ENCODE results near the gene IFT20. TPM values are rescaled to one million over a fixed set of nuclear protein-coding genes. Genes with fewer than 3 reads are reported as not detected.

The IFT20 gene
- total and polyA plus RNA-seq, 2 of the 13 experiments (the other 11 are each of a cell fraction or from before 2014, with no cell fraction given), result 28.0 to 37.8 TPM

DNA sequence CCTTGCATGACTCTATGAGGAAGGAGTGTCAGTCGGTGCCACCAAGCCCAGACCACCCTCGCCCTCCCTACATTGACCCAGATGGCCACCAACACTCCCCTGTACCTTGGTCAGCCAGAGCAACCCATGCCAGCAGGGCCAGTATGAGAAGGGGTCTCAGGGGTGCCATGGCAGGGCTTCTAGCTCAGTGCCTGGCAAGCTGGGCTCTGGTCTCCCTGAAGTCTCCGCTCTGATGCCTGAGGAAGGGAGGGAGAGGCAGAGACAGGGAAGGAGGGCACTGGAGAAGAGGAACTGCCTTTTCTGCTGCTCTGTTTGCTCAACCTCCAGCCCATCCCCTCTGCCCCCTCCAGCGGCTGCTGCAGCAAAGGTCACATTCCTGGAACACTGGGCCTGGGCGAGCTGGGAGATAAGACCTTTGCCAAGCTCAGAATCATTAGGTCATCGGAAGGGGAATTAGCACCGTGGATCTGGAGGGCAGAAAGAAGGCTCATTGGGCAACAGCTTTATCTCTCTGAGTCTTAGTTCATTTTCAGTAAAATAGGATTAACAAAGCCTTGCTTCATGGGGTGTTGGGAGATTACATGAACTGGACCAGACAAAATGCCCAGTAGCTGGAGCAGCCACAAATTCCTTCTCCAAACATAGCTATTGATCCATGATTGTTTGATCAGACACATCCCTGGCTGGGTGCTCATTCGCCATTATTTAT, 34.9 kb upstream of the IFT20 start, which contains the start of gene VTN (continued):
- TF ChIP-seq NKX3-1 (CRISPR knock-in tag; IDR thresholded peaks at IDR 0.05) (peak; percentile 70; the same call in 1 of the 2 replicates), HOXA5 (CRISPR knock-in tag; IDR thresholded peaks at IDR 0.05) (peak; percentile 77), SIN3A (IDR thresholded peaks at IDR 0.05; ENCODE audit: borderline replicate concordance, low read depth, low read length) (peak; percentile 83; the same call in 1 of the 2 replicates), CREB1 (IDR thresholded peaks at IDR 0.05) (no peak), CREB1 (CRISPR knock-in tag; IDR thresholded peaks at IDR 0.05) (peak; percentile 76), TARDBP (CRISPR knock-in tag; IDR thresholded peaks at IDR 0.05) (peak; percentile 86), KAT2B (IDR thresholded peaks at IDR 0.05; ENCODE audit: borderline replicate concordance, low read depth, low read length) (peak; percentile 59; the same call in 1 of the 2 replicates), HDAC6 (IDR thresholded peaks at IDR 0.05; ENCODE audit: low read depth, low read length) (no peak), ZNF180 (CRISPR knock-in tag; IDR thresholded peaks at IDR 0.05; ENCODE audit: borderline replicate concordance, low read depth) (no peak), ZNF333 (CRISPR knock-in tag; IDR thresholded peaks at IDR 0.05; ENCODE audit: borderline replicate concordance) (peak; percentile 90; the same call in 1 of the 2 replicates), ZNF883 (CRISPR knock-in tag; IDR thresholded peaks at IDR 0.05; ENCODE audit: not compliant biosample characterization) (peak; percentile 60), SOX6 (IDR thresholded peaks at IDR 0.05) (no peak), SOX6 (CRISPR knock-in tag; IDR thresholded peaks at IDR 0.05) (peak; percentile 96), DPF2 (CRISPR knock-in tag; IDR thresholded peaks at IDR 0.05; ENCODE audit: borderline replicate concordance, low read depth) (peak; percentile 94), ZFP37 (CRISPR knock-in tag; IDR thresholded peaks at IDR 0.05; ENCODE audit: borderline replicate concordance) (0 out of 2 replicates have a peak, but pooled peaks have one; percentile 29), HOXA3 (CRISPR knock-in tag; IDR thresholded peaks at IDR 0.05) (peak; percentile 95), GATAD2A (CRISPR knock-in tag; IDR thresholded peaks at IDR 0.05) (peak; percentile 98), RAD21 (CRISPR knock-in tag; IDR thresholded peaks at IDR 0.05) (peak; percentile 17; the same call in 1 of the 2 replicates), HDAC2 (CRISPR knock-in tag; IDR thresholded peaks at IDR 0.05) (peak; percentile 93), CAMTA2 (CRISPR knock-in tag; IDR thresholded peaks at IDR 0.05; ENCODE audit: borderline replicate concordance) (no peak), PTBP1 (IDR thresholded peaks at IDR 0.05; ENCODE audit: low read depth, low read length, poor library complexity, severe bottlenecking) (no peak), ZFY (CRISPR knock-in tag; IDR thresholded peaks at IDR 0.05) (peak; percentile 46; the same call in 1 of the 2 replicates), ZBTB7A (CRISPR knock-in tag; IDR thresholded peaks at IDR 0.05) (peak; percentile 64; the same call in 1 of the 2 replicates), ZFX (CRISPR knock-in tag; IDR thresholded peaks at IDR 0.05; ENCODE audit: low read depth) (peak; percentile 64)
- TF ChIP-seq, protein P1, sequence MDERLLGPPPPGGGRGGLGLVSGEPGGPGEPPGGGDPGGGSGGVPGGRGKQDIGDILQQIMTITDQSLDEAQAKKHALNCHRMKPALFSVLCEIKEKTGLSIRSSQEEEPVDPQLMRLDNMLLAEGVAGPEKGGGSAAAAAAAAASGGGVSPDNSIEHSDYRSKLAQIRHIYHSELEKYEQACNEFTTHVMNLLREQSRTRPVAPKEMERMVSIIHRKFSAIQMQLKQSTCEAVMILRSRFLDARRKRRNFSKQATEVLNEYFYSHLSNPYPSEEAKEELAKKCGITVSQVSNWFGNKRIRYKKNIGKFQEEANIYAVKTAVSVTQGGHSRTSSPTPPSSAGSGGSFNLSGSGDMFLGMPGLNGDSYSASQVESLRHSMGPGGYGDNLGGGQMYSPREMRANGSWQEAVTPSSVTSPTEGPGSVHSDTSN (CRISPR knock-in tag; IDR thresholded peaks at IDR 0.05), result no peak
- TF ChIP-seq, protein P2, sequence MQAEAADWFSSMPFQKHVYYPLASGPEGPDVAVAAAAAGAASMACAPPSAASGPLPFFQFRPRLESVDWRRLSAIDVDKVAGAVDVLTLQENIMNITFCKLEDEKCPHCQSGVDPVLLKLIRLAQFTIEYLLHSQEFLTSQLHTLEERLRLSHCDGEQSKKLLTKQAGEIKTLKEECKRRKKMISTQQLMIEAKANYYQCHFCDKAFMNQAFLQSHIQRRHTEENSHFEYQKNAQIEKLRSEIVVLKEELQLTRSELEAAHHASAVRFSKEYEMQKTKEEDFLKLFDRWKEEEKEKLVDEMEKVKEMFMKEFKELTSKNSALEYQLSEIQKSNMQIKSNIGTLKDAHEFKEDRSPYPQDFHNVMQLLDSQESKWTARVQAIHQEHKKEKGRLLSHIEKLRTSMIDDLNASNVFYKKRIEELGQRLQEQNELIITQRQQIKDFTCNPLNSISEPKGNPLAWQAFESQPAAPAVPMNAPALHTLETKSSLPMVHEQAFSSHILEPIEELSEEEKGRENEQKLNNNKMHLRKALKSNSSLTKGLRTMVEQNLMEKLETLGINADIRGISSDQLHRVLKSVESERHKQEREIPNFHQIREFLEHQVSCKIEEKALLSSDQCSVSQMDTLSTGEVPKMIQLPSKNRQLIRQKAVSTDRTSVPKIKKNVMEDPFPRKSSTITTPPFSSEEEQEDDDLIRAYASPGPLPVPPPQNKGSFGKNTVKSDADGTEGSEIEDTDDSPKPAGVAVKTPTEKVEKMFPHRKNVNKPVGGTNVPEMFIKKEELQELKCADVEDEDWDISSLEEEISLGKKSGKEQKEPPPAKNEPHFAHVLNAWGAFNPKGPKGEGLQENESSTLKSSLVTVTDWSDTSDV (CRISPR knock-in tag; IDR thresholded peaks at IDR 0.05), result 0 out of 2 replicates have a peak, but pooled peaks have one; percentile 66
- TF ChIP-seq, protein P3, sequence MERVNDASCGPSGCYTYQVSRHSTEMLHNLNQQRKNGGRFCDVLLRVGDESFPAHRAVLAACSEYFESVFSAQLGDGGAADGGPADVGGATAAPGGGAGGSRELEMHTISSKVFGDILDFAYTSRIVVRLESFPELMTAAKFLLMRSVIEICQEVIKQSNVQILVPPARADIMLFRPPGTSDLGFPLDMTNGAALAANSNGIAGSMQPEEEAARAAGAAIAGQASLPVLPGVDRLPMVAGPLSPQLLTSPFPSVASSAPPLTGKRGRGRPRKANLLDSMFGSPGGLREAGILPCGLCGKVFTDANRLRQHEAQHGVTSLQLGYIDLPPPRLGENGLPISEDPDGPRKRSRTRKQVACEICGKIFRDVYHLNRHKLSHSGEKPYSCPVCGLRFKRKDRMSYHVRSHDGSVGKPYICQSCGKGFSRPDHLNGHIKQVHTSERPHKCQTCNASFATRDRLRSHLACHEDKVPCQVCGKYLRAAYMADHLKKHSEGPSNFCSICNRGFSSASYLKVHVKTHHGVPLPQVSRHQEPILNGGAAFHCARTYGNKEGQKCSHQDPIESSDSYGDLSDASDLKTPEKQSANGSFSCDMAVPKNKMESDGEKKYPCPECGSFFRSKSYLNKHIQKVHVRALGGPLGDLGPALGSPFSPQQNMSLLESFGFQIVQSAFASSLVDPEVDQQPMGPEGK (CRISPR knock-in tag; IDR thresholded peaks at IDR 0.05), result peak; percentile 96

Measured in HepG2 (cell line).